ENCODE data around the gene VSIG1. TPM values are rescaled to one million over a fixed set of nuclear protein-coding genes. Genes with fewer than 3 reads are reported as not detected.

VSIG1 gene
- total RNA-seq, 1 donor from 2014 or later: 2.9 TPM

- intact Hi-C loops (cut with DNase I): no loop called here
- no peak for DNase-seq (ENCODE audit: low spot score in 2 of 2)
- Histone ChIP-seq H3K9me3 (no peaks in the 10 kb centered on the region), H3K4me1 (no peaks in the 10 kb centered on the region), H3K27ac (no peak overlapping the region), H3K36me3 (no peaks in the 10 kb centered on the region), H3K27me3 (no peaks in the 10 kb centered on the region), H3K4me3 (no peak overlapping the region)
- TF ChIP-seq, protein P1, sequence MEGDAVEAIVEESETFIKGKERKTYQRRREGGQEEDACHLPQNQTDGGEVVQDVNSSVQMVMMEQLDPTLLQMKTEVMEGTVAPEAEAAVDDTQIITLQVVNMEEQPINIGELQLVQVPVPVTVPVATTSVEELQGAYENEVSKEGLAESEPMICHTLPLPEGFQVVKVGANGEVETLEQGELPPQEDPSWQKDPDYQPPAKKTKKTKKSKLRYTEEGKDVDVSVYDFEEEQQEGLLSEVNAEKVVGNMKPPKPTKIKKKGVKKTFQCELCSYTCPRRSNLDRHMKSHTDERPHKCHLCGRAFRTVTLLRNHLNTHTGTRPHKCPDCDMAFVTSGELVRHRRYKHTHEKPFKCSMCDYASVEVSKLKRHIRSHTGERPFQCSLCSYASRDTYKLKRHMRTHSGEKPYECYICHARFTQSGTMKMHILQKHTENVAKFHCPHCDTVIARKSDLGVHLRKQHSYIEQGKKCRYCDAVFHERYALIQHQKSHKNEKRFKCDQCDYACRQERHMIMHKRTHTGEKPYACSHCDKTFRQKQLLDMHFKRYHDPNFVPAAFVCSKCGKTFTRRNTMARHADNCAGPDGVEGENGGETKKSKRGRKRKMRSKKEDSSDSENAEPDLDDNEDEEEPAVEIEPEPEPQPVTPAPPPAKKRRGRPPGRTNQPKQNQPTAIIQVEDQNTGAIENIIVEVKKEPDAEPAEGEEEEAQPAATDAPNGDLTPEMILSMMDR (IDR thresholded peaks at IDR 0.05): no peak
These were observed 52.5 kb downstream of the VSIG1 start for GRCh38 chrX:108097380-108097779.

DNA sequence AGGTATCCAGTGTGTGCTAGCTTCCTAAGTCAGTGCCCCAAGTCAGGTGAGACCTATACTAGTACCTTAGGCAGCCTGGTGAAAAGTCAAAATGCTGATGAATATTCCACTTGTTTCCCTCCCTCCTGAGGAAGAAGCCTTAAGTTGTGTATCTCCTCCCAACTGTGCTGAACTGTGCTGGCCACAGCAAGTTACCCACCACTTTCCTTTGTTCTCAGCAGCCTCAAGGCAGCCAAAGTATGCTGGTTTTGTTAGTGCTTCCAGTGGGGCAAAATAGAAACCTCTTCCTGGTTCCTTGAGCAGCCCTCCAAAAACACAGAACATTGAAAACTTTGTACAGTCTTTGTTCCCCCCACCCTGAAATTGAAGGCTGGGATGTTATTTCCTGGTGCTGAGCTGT lies 60.6 kb downstream of the VSIG1 start:
- H3K4me1 ChIP-seq: no peaks in the 10 kb centered on the region
- DNase-seq (ENCODE audit: low spot score in 2 of 2): no peak
- peaks cover 0 to 8% of the 10 kb centered on the region in 2 donors for H3K9me3 ChIP-seq
- intact Hi-C loops (cut with DNase I): no loop called here
- H3K36me3 ChIP-seq: no peaks in the 10 kb centered on the region
- H3K27ac ChIP-seq: no peak overlapping the region
- TF ChIP-seq, protein P1 (IDR thresholded peaks at IDR 0.05): no peak
- H3K27me3 ChIP-seq: no peaks in the 10 kb centered on the region
- H3K4me3 ChIP-seq: no peak overlapping the region

GRCh38 chrX:108114541-108114940 lies 69.7 kb downstream of the VSIG1 start:
- H3K4me1 ChIP-seq: no peaks in the 10 kb centered on the region
- TF ChIP-seq, protein P1 (IDR thresholded peaks at IDR 0.05): no peak
- no peaks in the 10 kb centered on the region for H3K27me3 ChIP-seq
- no peak overlapping the region for H3K4me3 ChIP-seq
- H3K27ac ChIP-seq: no peak overlapping the region
- no peak for DNase-seq (ENCODE audit: low spot score in 2 of 2)
- no peaks in the 10 kb centered on the region for H3K9me3 ChIP-seq
- no peaks in the 10 kb centered on the region for H3K36me3 ChIP-seq
- intact Hi-C loops (cut with DNase I): no loop called here

DNA sequence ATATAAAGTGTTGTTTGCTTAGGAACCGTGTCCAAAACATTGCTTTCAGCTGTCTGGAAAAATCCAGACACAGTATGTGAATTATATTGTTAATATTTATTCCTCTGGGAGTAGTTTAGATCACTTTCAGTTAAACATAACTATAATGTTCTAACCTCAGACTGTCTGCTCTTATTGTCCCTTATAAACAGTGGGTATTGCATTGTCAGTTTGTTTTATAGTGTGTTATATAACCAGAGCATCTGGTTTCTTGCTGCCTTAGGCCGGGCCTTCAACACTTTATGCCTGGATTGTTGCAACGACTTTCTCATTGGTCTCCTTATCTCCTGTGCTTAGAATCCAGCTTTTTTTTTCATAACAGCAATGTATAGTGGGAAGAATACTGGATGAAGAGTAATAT lies 73.1 kb downstream of the VSIG1 start:
- Histone ChIP-seq H3K27me3 (no peaks in the 10 kb centered on the region), H3K4me3 (no peak overlapping the region), H3K36me3 (no peaks in the 10 kb centered on the region), H3K27ac (no peak overlapping the region), H3K9me3 (no peaks in the 10 kb centered on the region), H3K4me1 (no peaks in the 10 kb centered on the region)
- intact Hi-C loops (cut with DNase I): no loop called here
- TF ChIP-seq, protein P1 (IDR thresholded peaks at IDR 0.05): no peak
- DNase-seq (ENCODE audit: low spot score in 2 of 2): no peak

GRCh38 chrX:108121291-108121690 lies 76.4 kb downstream of the VSIG1 start:
- Histone ChIP-seq H3K4me3 (no peak overlapping the region), H3K27me3 (no peaks in the 10 kb centered on the region), H3K4me1 (no peaks in the 10 kb centered on the region), H3K36me3 (no peaks in the 10 kb centered on the region), H3K9me3 (no peaks in the 10 kb centered on the region), H3K27ac (no peak overlapping the region)
- TF ChIP-seq, protein P1 (IDR thresholded peaks at IDR 0.05): no peak
- intact Hi-C loops (cut with DNase I): no loop called here
- no peak for DNase-seq (ENCODE audit: low spot score in 2 of 2)

DNA sequence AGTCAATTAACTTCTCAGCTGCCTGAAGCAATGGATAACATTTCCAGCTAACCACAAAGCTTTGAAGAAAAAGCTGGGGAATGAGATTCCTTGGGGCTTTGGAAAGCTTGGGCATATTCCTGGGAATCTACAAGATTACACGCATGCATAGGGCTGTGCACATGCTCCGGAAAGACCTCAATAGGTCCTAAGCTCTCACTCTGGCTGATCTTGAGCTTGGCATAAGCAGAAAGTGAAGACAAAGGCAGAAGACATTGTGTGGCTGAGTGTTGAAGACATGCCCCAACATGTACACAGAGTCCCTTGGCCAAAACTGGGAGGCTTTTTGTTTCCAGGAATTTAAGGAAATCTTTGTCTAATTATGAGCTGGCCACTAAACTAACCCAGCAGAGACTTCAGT lies 77.9 kb downstream of the VSIG1 start:
- H3K27ac ChIP-seq: no peak overlapping the region
- TF ChIP-seq, protein P1 (IDR thresholded peaks at IDR 0.05): no peak
- no peak overlapping the region for H3K4me3 ChIP-seq
- no peaks in the 10 kb centered on the region for H3K27me3 ChIP-seq
- intact Hi-C loops (cut with DNase I): no loop called here
- H3K4me1 ChIP-seq: no peaks in the 10 kb centered on the region
- H3K36me3 ChIP-seq: no peaks in the 10 kb centered on the region
- DNase-seq (ENCODE audit: low spot score in 2 of 2): no peak
- H3K9me3 ChIP-seq: no peaks in the 10 kb centered on the region

All from ascending aorta (tissue), 2 donors.